Smooth muscle cell (in vitro differentiated cells): Measurements from ENCODE around the gene LDLRAD4. TPM values are rescaled to one million over a fixed set of nuclear protein-coding genes. Genes with fewer than 3 reads are reported as not detected.

Source experiments
- DNase-seq: peaks from one replicate; lab custom pipeline; 2025; ENCODE audit not compliant: unreplicated experiment; lab: John Stamatoyannopoulos, UW
- H2AFZ ChIP-seq: fragments of 200-600 bp; sonication (generic); 2 replicates; pipeline ENCODE4 v1.6.0; 2016; ENCODE audit warnings: antibody characterized with exemption, low read depth, mild to moderate bottlenecking
- H3F3A ChIP-seq: fragments of 200-600 bp; sonication (generic); 2 replicates; pipeline ENCODE4 v1.6.0; 2017; ENCODE audit warnings: antibody characterized with exemption, low read depth
- H3K27ac ChIP-seq: fragments of 200-600 bp; sonication (generic); 2 replicates; pipeline ENCODE4 v1.5.1; 2016; ENCODE audit warnings: low read depth, mild to moderate bottlenecking
- H3K27me3 ChIP-seq: fragments of 200-600 bp; sonication (generic); 2 replicates; pipeline ENCODE4 v1.6.1; 2016; ENCODE audit warnings: low read depth, mild to moderate bottlenecking
- H3K36me3 ChIP-seq: fragments of 200-600 bp; sonication (generic); 2 replicates; pipeline ENCODE4 v1.5.1; 2016; ENCODE audit warnings: low read depth
- H3K4me1 ChIP-seq: fragments of 200-600 bp; sonication (generic); 2 replicates; pipeline ENCODE4 v1.5.1; 2016; ENCODE audit warnings: low read depth
- H3K4me2 ChIP-seq: fragments of 200-600 bp; sonication (generic); 2 replicates; pipeline ENCODE4 v1.6.0; 2016; ENCODE audit warnings: mild to moderate bottlenecking
- H3K4me3 ChIP-seq: fragments of 200-600 bp; sonication (generic); 2 replicates; pipeline ENCODE4 v1.5.1; 2016; ENCODE audit warnings: mild to moderate bottlenecking
- H3K79me2 ChIP-seq: fragments of 200-600 bp; sonication (generic); 2 replicates; pipeline ENCODE4 v1.6.0; 2016; ENCODE audit warnings: low read depth, mild to moderate bottlenecking
- H3K9ac ChIP-seq: fragments of 200-600 bp; sonication (generic); 2 replicates; pipeline ENCODE4 v1.6.0; 2016; ENCODE audit warnings: low read depth
- H3K9me3 ChIP-seq: fragments of 200-600 bp; sonication (generic); replicated peaks from 2 replicates; pipeline ENCODE4 v1.5.1; 2016; ENCODE audit warnings: low read depth
- H4K20me1 ChIP-seq: fragments of 200-600 bp; sonication (generic); 2 replicates; pipeline ENCODE4 v1.6.0; 2016; ENCODE audit warnings: low read depth
- CTCF ChIP-seq: fragments of 200-600 bp; sonication (generic); IDR thresholded peaks from 2 replicates; pipeline ENCODE4 v1.5.1; 2017; ENCODE audit warnings: borderline replicate concordance, mild to moderate bottlenecking, antibody characterized with exemption; ENCODE audit not compliant: insufficient read depth, poor library complexity, severe bottlenecking
- WGBS: methylation state at CpG from one replicate; pipeline ENCODE4 v1.1.7; 2016; ENCODE audit warnings: low lambda C conversion rate; 5-methylcytosine and 5-hydroxymethylcytosine counted together
- polyA plus RNA-seq: library from polyadenylated mRNA; unstranded; fragments of >200 nt; fragmentation: Nextera tagmentation; extraction: Ambion mirVana; gene quantifications from 2 replicates; pipeline ENCODE4 v1.2.1, GENCODE V29; 2016
- total RNA-seq: library from RNA; depleted of rRNA; stranded (reverse); fragments of >200 nt; gene quantifications from 2 replicates; pipeline ENCODE4 v1.2.3, GENCODE V29; 2014

Gene LDLRAD4
- total and polyA plus RNA-seq, 2 experiments from 2014 or later, result 36.2 to 48.3 TPM

DNA sequence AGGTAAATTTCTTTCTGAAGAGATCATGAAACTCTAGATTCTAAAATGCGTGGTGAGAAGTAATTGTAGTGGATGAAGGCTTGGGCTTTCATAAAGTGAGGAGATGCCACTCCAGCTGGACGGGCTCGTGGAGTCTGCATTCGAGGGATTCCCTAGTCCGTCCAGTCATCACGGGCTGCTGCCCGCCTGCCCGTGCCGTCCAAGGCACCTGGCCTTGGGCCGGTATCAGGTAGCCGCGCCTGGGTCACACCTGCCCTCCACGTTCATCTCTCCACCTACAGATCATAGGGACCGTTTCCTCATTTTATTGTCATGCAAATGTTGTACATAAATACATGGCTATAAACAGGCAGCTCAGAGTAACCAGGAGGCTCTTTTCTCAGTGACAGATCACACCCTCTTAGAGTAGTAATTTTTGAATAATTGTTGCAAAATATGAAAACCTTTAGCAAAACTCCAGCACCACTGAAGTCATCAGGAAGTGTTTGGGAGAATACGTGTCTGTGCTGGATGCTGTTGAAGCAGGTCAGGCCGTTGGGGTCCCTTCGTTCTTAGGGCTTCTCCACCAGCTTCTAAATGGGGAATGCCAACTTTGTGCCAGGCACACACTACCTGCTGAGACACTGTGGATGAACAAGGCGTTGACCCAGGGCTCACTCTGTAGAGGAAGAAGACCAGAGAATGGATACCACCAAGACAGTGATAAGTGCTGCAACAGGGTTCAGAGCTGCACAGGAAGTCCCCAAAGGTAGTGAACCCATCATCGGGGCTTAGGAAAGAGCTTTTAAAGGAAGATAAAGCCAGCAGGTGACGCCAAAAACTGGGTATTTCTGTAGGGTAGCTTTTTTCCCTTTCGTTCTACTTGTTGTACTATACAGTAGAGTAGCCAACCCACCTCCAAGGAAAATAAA, 395.3 kb downstream of the LDLRAD4 start:
- no peak for TF ChIP-seq CTCF
- peaks cover 22% of the 10 kb centered on the region for H3K4me1 ChIP-seq
- peaks cover 39% of the 10 kb centered on the region for H4K20me1 ChIP-seq
- no peak overlapping the region for H2AFZ ChIP-seq
- H3K27me3 ChIP-seq, result no peaks in the 10 kb centered on the region
- no peak for DNase-seq
- peaks cover 6% of the 10 kb centered on the region for H3F3A ChIP-seq
- H3K36me3 ChIP-seq, result no peaks in the 10 kb centered on the region
- H3K27ac ChIP-seq, result peak overlapping the region; percentile 91
- no peaks in the 10 kb centered on the region for H3K9me3 ChIP-seq
- H3K79me2 ChIP-seq, result peaks cover 25% of the 10 kb centered on the region
- peak overlapping the region; percentile 76 for H3K9ac ChIP-seq
- peak overlapping the region; percentile 67 for H3K4me2 ChIP-seq
- 93% methylated on average over 21 of the region's 21 CpGs for WGBS
- no peak overlapping the region for H3K4me3 ChIP-seq

- peak overlapping the region; percentile 91 for H3K27ac ChIP-seq
- no peak for DNase-seq
- WGBS, result 38% methylated on average over 16 of the region's 16 CpGs
- H3K79me2 ChIP-seq, result peaks cover 26% of the 10 kb centered on the region
- no peak overlapping the region for H3K4me3 ChIP-seq
- no peaks in the 10 kb centered on the region for H3K27me3 ChIP-seq
- H3K4me2 ChIP-seq, result peak overlapping the region; percentile 67
- H3F3A ChIP-seq, result peaks cover 5% of the 10 kb centered on the region
- no peaks in the 10 kb centered on the region for H3K9me3 ChIP-seq
- H3K36me3 ChIP-seq, result no peaks in the 10 kb centered on the region
- H3K9ac ChIP-seq, result peak overlapping the region; percentile 76
- peaks cover 22% of the 10 kb centered on the region for H3K4me1 ChIP-seq
- peaks cover 43% of the 10 kb centered on the region for H4K20me1 ChIP-seq
- no peak for TF ChIP-seq CTCF
- no peak overlapping the region for H2AFZ ChIP-seq
These were observed 396.2 kb downstream of the LDLRAD4 start for GRCh38 chr18:13614641-13615288.

- Histone ChIP-seq H3K4me2 (peak overlapping the region; percentile 67), H3K27me3 (no peaks in the 10 kb centered on the region), H3K9me3 (no peaks in the 10 kb centered on the region), H4K20me1 (peaks cover 50% of the 10 kb centered on the region), H3K79me2 (peaks cover 26% of the 10 kb centered on the region), H3F3A (peaks cover 5% of the 10 kb centered on the region), H3K27ac (peak overlapping the region; percentile 91), H3K36me3 (no peaks in the 10 kb centered on the region), H3K9ac (peak overlapping the region; percentile 76), H2AFZ (no peak overlapping the region), H3K4me3 (no peak overlapping the region), H3K4me1 (peaks cover 22% of the 10 kb centered on the region)
- no peak for TF ChIP-seq CTCF
- DNase-seq, result no peak
- WGBS, result 28% methylated on average over 8 of the region's 8 CpGs
These were observed 396.9 kb downstream of the LDLRAD4 start for GRCh38 chr18:13615432-13615861.
